COLO668 (cell line): Measurements from ENCODE around the gene NELFB.

Experiments used
- DNase-seq: peaks from one replicate; lab custom pipeline; 2025; ENCODE audit not compliant: unreplicated experiment; lab: John Stamatoyannopoulos, UW

NELFB gene

DNA sequence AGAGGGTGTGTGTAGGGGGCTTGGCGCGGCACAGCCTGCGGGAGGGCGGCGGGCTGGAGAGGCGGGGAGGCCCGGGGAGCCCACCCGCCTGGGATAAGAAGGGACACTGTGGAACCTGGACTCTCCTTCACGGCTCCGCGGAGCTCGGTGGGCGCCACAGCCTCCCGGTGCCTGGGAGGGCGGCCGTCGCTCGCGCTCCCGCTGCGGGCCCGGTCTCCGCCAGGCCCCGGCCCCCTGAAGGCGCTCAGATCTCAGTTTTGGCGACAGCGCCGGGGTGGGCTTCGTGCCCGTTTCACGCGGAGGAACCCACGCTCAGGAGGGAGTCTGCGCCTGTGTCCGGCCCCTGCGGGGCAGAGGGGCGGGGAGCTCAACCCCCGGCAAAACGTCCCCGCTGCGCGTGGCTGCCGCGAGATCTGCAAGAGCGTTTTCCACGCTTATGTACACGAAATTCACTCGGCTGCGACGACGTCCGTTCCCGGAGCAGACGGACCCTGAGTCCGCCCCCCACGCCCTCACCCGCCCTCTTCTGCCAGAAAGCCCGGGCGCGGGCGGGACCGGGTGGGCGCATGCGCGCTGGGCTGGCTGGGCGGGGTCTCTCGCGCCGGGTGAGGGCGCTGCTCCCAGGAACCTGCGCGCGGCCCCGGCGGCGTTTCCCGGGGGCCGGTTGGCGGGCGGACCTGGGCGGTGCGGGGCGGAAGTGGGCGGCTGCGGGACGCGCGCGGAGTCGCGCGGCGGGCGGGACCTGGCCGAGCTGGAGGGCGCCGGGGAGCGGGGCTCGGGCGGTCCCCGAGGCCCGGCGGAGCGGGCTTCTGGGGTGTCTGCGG lies at the start of gene NELFB:
Gene NELFB (plus strand): TSS at position 704 of the 824 bp plus-strand sequence.
- DNase-seq = peak; percentile 93

DNA sequence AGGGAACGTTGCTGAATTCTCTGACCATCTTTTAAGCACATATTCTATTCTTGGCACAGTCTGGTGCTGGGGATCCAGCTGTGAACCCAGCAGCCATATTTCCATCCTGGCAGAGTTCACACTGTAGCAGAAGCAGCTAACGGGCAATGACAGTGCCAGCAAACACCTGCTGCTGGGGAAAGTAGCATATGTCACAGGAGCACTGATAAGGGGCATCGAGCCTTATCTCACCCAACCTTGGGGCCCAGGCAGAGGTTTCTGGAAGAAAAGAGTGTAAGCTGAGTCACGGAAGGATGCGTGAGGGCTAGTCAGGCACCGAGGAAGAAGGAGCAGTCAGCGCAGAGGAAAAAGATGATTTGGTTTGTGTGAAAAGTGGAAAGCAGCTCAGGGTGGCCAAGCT lies 48.5 kb upstream of the NELFB start:
- DNase-seq = no peak

DNA sequence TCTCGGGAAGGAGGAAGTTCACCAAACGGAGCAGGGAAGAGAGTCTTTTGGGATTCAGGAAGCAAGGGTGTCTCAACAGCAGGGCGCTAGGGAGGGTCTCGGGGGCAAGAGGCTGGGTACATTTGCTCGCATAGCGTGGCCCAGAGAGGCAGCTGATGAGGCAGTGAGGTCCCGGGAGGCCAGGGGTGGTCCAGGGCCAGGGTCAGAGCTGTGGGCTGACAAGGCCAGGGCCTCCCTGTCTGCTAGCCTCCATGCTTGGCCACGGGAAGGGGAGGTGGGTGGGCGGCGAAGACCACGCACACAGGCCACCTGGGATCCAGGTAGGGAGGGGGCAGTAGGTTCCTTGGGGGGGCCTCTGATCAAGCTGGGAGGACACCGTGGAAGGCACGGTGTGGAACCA lies 43.6 kb upstream of the NELFB start:
- DNase-seq = no peak

DNA sequence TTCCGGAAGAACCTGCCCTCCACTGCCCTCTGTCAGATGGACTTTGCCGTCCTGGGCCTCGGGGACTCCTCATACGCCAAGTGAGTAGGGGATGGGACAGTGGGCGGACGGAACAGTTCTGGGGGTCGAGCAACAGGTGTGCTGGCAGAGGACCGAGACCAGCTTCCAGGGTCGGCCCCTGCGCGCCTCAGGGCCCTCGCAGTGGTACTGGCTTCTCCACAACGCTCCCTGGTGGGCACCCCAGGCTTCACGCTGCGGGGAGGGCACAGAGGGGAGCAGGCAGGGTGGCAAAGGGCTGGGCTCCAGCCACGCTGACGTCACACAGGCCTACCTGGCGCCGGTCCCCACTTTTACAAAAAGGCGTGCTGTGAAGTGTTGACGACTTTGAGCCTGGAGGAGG lies 42.6 kb upstream of the NELFB start:
- DNase-seq = no peak

DNA sequence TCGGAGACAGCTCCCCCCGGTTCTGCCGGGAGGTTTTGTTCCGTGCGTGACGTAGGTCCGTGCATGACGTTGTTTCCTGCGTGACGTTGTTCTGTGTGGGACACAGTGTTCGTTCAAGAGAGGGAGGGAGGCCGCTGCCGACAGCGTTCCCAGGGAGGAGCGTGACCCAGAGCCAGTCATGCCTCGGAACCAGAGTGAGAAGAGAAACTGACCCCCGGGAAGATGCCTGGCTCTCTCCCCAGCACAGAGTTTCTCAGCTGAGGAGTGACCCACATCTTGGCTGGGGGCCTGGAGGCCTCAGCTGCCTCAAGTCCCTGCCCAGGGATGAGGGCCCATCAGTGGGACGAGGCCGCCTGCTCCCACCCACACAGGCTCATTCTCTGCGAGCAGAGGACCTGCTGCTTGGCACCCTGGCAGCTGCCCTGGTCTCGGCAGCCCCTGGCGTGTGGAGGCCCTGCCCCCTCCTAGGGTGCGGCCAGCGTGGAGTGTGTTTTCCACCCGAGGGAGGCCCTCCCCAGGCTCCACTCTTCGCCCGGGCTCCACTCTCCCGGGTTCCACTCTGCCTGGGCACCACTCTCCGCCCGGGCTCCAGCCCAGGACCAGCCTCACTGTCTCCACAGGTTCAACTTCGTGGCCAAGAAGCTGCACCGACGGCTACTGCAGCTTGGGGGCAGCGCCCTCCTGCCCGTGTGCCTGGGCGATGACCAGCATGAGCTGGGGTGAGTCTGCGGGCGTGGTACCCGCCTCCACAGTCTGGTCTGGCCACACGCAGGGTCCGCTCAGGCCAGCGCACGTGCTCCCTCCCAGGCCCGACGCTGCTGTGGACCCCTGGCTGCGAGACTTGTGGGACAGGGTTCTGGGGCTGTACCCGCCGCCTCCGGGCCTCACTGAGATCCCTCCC lies 41.7 kb upstream of the NELFB start:
- no peak for DNase-seq

DNA sequence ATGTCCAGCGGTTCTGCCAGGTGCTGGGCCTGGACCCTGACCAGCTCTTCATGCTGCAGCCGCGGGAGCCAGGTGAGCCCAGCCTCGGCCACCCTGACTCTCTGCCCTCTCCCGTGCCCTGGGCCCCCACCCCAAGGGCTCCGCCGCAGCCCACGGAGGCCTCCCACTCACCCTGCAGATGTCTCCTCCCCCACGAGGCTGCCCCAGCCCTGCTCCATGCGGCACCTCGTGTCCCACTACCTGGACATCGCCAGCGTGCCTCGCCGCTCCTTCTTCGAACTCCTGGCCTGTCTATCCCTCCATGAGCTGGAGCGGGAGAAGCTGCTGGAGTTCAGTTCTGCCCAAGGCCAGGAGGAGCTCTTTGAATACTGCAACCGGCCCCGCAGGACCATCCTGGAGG lies 40.5 kb upstream of the NELFB start:
- no peak for DNase-seq

DNA sequence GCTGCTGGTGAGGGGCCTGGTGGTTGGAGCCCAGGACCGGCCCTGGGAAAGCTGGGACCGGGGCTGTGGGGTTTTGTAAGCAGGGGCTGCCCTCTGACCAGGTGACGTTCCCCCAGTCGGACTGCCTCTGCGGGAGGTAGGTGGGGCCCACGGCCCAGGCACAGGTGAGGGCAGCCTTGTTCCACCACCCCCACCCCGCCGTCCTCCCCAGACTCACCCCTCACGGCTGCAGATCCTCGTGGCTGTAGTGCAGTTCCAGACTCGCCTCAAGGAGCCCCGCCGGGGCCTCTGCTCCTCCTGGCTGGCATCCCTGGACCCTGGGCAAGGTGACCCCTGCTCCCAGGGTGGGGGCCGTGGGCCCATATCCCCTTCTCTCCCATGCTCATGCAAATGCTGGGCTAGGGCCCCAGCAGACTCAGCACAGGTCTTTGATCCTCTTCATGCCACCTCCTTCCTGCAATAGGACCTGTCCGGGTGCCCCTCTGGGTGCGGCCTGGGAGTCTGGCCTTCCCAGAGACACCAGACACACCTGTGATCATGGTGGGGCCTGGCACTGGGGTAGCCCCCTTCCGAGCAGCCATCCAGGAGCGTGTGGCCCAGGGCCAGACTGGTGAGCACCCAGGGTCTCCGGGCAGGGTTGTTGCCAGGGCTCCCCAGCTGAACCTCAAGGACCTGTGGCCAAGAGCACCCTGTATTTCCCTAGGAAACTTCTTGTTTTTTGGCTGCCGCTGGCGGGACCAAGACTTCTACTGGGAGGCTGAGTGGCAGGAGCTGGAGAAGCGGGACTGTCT lies 39.7 kb upstream of the NELFB start:
- DNase-seq = no peak

DNA sequence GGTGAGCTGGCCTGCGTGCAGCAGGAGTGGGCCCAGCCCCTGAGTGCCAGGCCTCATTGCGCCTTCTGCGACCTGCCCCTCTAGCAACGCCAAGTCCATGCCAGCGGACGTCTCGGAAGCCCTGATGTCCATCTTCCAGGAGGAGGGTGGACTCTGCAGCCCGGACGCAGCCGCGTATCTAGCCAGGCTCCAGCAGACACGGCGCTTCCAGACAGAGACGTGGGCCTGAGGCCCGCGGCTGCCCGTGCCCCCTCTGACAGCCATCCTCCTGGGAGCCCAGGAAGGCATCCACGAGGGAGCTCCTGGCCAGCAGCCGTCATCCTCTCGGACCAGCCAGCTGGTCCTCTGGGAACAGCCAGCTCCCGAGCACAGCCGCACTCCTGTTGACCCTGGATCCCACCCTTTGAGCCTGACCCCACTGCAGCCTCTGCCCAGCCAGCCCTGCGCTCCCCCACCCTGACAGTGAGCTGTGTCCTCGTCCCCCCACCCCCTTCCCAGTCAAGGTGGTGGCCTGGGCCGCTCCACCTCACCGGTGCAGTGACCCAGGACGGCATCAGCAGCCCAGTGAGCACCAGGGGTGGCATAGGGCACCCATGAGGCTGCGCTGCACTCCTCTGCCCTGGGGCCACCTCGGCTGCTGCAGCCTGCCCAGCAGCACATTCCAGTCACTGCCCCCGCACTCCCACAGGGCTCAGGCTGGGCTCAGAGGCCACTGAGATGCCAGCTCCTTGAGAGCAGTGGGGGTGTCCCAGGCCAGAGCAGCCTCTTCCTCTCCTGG lies 38.8 kb upstream of the NELFB start:
- DNase-seq = no peak

DNA sequence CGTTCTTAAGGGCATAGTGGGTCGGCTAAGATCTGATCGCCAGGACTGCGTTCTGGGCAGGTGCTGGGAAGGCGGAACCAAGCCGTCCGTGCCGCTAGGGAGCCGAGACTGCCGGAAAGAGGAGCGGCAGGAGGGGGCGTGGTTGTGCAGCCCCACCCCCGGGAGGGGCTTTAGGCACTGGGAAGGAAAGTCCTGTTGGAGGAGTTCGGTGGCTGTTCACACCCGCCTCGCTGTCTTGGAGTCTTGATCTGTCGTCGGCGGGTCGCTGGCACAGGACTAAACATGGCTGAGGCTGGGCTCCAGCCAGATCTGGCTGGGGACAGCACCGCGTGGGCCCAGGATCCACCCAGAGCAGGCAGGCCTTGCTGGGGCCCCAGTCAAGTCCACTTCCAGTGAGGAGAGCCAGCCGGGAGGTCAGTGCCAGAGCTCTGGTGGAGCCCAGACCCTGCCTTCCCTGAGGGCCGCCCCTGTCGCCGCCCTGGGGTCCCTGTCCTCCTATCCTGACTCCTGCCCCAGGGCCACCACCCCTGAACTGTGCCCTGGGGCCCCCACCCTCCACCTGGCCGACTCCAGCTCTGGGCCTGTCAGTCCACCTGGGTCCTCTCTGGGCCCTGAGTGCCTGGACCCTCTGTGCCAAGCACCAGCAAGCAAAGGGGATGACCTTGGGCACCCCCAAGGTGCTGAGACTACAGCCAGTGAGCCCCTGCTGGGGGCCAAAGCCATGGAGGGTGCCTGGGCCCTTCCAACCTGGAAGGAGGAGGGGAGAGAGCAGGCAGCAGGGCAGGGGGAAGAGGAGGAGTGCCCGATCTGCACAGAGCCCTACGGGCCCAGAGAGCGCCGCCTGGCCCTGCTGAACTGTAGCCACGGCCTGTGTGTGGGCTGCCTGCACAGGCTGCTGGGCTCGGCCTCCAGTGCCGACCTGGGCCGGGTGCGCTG lies 37.6 kb upstream of the NELFB start:
- peak; percentile 58 for DNase-seq

DNA sequence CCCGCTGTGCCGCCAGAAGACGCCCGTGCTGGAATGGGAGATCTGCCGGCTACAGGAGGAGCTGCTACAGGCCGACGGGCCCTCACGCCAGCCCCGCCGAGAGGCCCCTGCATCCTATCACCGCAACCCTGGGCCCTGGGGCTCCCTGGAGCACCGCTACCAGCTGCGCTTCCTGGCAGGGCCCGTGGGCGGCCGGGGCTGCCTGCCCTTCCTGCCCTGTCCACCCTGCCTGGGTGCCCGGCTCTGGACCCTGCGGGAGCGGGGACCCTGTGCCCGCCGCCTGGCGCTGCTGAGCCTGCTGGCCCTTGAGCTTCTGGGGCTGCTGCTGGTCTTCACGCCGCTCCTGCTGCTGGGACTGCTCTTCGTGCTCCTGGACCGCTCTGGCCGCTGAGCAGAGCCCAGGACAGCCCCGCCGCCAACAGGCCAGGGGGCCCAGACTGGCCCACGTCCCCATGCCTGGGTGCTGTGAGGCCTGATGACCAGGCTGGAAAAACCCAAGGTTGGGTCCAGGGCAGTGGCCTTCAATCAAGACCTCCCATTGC lies 36.8 kb upstream of the NELFB start:
- no peak for DNase-seq

DNA sequence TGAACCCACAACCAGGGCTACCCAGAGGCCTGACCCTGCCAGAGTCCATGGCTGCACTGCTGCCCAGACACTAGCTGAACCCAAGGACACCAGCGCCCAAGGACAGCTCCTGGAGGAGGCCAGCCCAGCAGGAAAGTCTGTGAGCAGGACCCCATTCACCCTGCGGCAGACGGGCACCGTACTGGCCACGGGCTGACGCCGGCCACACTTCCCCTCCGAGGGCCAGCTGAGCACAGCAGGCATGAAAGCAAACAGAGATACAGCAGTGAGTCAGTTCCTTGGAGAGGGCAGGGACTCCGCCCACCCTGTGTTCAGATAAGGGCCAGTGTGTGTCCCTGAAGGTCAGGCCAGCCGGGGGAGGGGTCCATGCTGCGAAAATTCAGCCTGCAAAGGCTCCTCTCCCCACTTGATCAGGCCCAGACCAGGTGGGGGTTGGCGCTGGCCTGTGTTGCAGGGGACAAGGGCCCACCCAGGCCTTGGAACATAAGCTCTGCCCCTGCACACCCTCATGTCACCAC lies 36.3 kb upstream of the NELFB start:
- DNase-seq = peak; percentile 64

DNA sequence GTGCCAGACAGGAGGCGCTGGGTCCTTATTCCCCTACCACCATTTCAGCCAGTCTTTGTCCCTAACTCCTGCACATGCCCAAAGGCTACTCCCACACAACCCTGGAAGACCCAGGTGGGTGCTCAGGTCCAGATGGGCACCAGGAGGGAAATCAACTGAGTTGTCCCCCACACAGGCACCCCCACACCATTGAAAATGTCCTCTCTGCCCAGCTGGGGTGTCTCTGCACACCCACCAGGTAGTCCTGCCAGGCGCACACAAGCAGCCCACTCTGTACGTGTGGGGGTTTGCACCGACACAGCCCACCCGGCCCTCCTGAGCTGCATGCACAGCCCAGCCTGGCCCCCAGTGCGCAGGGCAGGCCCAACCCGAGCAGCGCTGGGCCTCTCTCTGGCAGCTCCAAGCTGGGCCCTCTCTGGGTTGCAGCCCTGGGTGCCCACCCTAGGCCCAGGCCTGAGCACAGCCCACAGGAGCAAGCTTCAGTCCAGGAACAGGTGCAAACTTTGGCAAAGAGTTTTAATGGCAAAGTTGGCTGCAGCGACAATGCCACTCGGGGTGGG lies 35.3 kb upstream of the NELFB start:
- no peak for DNase-seq

DNA sequence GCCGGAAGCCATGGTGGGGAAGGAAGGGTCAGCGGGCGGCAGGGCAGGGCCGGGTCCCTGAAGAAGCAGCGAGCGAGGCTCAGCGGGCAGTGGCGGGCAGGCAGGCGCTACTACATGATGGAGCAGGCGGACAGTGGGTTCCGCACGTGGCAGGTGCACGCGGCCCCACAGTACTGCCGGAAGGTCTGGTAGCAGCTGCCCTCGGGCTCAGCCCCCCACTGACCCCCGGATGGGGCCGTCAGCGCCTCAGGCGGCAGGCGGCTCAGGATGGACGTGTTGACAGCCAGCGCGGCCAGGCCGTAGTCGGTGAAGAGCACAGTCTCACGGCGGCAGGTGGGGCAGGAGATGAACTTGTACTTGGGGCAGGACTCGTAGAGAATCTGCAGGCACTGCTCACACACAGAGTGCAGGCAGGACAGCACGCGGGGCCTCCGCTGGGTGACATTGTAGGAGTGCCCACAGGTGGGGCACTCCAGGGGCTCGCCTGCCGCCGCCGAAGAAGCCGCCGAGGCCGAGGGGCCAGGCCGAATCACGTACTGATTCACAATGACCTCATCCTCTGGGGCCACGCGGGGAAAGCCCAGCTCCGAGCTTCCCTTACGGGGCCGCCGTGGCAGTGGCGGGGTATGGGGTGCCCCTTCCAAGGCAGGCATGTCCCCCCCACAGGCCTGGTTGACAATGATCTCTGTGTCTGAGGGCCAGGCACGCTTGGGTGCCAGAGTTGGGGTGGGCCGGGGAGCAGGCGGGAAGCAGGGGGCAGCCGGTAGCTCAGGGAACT lies 34.6 kb upstream of the NELFB start:
- peak; percentile 41 for DNase-seq

DNA sequence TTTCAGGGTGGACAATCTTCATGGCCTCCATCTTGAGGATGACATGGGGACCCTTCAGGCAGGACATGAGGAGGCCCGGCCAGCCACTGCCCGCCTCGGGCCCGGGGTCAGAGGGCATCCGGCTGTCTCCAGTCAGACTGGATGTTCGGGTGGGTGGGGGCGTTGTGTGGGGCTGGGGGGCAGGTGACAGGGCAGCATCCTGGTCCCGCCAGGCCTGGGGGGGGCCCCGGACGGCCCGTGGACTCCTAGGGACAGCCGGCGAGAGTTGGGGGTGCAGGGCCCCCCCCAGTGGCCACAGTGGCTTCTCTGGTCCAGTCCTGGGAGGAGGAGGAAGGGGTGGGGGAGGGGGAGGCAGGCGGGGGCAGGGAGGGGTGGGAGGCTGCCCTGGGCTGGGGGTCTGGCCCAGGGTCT lies 34.0 kb upstream of the NELFB start:
- no peak for DNase-seq

DNA sequence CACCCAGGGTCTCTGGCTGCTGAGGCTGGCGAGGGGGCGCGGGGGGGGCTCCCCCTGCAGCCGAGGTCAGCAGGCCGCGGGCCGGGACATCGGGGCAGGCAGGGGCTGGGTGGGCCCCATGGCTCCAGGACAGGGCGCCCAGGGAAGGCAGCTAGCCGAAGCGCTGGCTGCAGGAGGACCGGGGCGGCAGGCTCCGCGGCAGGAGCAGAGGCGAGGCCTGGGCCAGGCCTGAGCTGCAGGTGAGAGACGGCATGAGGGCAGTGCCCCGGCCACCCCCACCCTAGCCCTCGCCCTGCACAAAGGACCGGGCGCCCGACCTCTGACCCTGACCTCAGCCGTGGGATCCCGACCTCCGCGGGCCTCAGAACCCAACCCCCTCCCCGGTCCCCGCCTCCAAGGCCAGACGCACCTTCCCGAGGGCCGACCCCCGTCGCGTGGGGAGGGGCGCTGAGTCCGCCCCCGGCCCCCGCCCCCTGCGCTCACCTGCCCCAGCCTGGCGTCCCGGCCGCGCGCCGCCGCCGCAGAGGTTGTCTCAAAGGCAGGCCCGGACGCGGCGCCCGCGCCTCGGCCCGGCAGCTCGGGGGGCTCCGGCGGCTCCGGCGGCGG lies 33.5 kb upstream of the NELFB start:
- peak; percentile 37 for DNase-seq

DNA sequence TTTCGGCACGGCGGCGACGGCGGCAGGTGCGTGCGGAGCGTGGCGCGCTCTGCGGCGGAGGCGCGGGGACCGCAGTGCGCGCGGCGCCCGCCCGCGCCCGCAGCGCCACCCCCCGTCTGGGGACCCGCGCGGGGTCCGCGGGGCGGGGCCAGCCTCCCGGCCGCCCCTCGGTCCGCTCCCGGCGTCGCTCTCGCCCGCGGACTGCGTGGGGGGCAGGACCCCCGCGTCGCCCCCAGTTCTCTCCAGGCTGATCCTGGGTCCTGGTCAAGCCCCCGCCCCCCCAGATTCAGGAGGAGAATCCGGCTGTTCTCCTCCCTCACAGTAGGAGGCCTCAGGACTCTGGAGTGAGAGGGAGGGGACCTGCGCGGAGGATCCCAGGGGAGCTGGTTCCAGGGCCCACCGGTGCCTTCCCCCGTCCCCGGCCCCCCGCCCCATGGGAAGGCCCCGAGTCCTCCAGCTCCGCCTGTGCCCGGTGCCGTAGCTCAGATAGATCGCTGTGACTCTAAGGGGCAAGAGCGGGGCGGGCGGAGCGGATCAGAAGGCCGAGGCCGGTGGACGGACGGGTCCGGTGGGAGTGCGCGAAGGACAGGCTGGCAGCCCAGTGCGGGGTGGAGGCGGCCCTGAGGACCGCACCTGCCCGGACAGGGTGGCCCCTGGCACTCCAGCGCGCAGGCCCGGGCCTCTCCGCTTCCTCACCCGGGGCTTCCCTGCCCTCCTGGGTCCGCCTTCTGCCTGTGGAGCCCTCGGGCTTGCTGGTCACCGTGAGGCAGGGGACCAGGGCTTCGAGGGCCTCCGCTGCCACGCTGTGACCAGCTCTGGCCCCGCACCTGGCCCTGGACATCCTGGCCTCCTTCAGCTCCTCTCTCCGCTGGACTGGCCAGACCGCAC lies 32.7 kb upstream of the NELFB start, which contains the start of gene RNF208:
Gene RNF208 (minus strand): TSS at position 51 of the 888 bp plus-strand sequence. CDS start 1,028 bp downstream, outside the sequence.
- peak; percentile 50 for DNase-seq
